Measurements from ENCODE around the gene EPHB3. TPM values are rescaled to one million over a fixed set of nuclear protein-coding genes. Genes with fewer than 3 reads are reported as not detected.

EPHB3 gene
- 0.07 TPM in 1 of 2 replicates, not detected in the other for total RNA-seq

DNA sequence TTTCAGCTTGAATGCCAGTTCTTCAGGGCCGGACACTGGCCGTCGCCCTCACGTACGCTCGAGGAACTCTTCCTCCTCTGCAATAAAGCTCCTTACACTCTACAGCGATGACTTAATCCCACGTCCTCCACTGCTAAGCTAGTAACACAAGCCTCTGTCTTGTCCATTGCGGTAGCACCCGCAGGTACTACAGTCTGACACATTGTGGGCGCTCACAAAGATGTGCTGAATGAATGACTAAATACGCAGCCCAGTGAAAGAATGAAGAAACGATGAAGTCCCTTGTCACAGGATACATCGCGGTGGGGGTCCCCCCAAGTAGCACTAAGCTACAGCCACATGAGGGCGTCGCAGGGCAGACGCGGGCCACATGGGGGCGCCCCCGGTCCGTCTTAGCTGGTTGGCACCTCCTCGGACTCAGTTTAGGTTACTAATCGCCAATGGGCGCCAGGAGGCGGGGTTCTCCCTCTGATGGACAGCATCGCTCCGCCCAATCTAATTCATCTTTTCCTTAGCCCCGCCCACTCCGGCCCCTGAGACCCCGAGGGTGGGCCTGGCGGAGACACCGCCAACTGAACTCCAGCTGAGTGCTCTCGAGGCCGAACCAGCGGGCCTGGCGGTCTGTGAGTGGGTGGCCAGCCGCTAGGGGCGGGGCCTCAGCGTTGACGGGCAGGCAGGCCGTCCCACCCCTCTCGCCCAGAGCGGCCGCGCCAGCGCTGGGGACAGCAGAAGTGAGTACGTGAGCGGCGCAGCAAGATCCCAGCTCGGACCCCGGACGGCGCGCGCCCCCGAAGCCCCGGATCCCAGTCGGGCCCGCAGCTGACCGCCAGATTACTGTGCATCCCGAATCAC, at the start of gene EPHB3:
Gene EPHB3 (plus strand): TSS at position 725 of the 852 bp plus-strand sequence. CDS start 451 bp downstream, outside the sequence.

Other genes with a start within 250 kb of the EPHB3 start
- 394 and 415 TPM in 2 replicates for gene EIF4G1, start 247.2 kb upstream of the EPHB3 start, total RNA-seq
- 21.8 and 31.1 TPM in 2 replicates for gene FAM131A, start 224.2 kb upstream of the EPHB3 start, total RNA-seq
- 3.3 and 3.9 TPM in 2 replicates for gene CLCN2, start 200.2 kb upstream of the EPHB3 start, total RNA-seq
- gene POLR2H, start 200.1 kb upstream of the EPHB3 start, total RNA-seq, result 122 and 123 TPM in 2 replicates
- gene THPO, start 183.6 kb upstream of the EPHB3 start, total RNA-seq, result not detected in 2 replicates
- gene CHRD, start 181.7 kb upstream of the EPHB3 start, total RNA-seq, result 0.07 and 0.13 TPM in 2 replicates
- gene MAGEF1, start 150.3 kb downstream of the EPHB3 start, total RNA-seq, result 7.4 and 9.3 TPM in 2 replicates